Astrocyte (in vitro differentiated cells and primary cell): ENCODE data around the gene SMC3. TPM values are rescaled to one million over a fixed set of nuclear protein-coding genes. Genes with fewer than 3 reads are reported as not detected.

Experiments used
- DNase-seq: peaks from one replicate; pipeline ENCODE4 v3.0.0-alpha.2; 2010; ENCODE audit warnings: low read depth
- FAIRE-seq: peaks from 2 replicates; lab custom pipeline; 2011; peaks lifted over from hg19 to GRCh38; lab: Jason Lieb, UNC
- H2AFZ ChIP-seq: 2 replicates; pipeline ENCODE4 v1.6.0; 2012; ENCODE audit warnings: low read depth, low read length, inconsistent platforms
- H3K27ac ChIP-seq: 2 replicates; pipeline ENCODE4 v1.5.1; 2011; ENCODE audit warnings: low read depth, low read length, inconsistent platforms
- H3K27me3 ChIP-seq: 2 replicates; pipeline ENCODE4 v1.6.0; 2011; ENCODE audit warnings: low read length, inconsistent platforms; ENCODE audit not compliant: insufficient read depth
- H3K36me3 ChIP-seq: 2 replicates; pipeline ENCODE4 v1.5.1; 2011; ENCODE audit warnings: low read length, inconsistent platforms; ENCODE audit not compliant: insufficient read depth
- H3K4me1 ChIP-seq: 2 replicates; pipeline ENCODE4 v1.5.1; 2011; ENCODE audit warnings: low read length, inconsistent platforms; ENCODE audit not compliant: insufficient read depth
- H3K4me2 ChIP-seq: 2 replicates; pipeline ENCODE4 v1.6.0; 2012; ENCODE audit warnings: low read length, inconsistent platforms
- H3K4me3 ChIP-seq: 2 replicates; pipeline ENCODE4 v1.5.1; 2011; ENCODE audit warnings: low read depth, mild to moderate bottlenecking, low read length, inconsistent platforms; ENCODE audit not compliant: insufficient read depth
- H3K79me2 ChIP-seq: 2 replicates; pipeline ENCODE4 v1.6.0; 2012; ENCODE audit warnings: mild to moderate bottlenecking, low read length, inconsistent platforms; ENCODE audit not compliant: insufficient read depth
- H3K9ac ChIP-seq: 2 replicates; pipeline ENCODE4 v1.6.0; 2012; ENCODE audit warnings: mild to moderate bottlenecking, low read length, inconsistent platforms
- H3K9me3 ChIP-seq: 2 replicates; pipeline ENCODE4 v1.5.1; 2012; ENCODE audit warnings: low read depth, mild to moderate bottlenecking, low read length, inconsistent platforms; ENCODE audit not compliant: insufficient read depth
- H4K20me1 ChIP-seq: 2 replicates; pipeline ENCODE4 v1.6.0; 2012; ENCODE audit warnings: low read length, inconsistent platforms; ENCODE audit not compliant: insufficient read depth
- H3K27ac Mint-ChIP-seq: one replicate; pipeline ENCODE4 v1.8.0; 2021; ENCODE audit warnings: mild to moderate bottlenecking, mixed read lengths; ENCODE audit not compliant: unreplicated experiment
- H3K27me3 Mint-ChIP-seq: one replicate; pipeline ENCODE4 v1.8.0; 2021; ENCODE audit warnings: low read depth, mixed read lengths; ENCODE audit not compliant: unreplicated experiment
- H3K36me3 Mint-ChIP-seq: one replicate; pipeline ENCODE4 v1.8.0; 2021; ENCODE audit warnings: low read depth, mixed read lengths; ENCODE audit not compliant: unreplicated experiment
- H3K4me1 Mint-ChIP-seq: one replicate; pipeline ENCODE4 v1.8.0; 2021; ENCODE audit warnings: low read depth, mixed read lengths; ENCODE audit not compliant: unreplicated experiment
- H3K4me3 Mint-ChIP-seq: one replicate; pipeline ENCODE4 v1.8.0; 2021; ENCODE audit warnings: mild to moderate bottlenecking, moderate library complexity, mixed read lengths; ENCODE audit not compliant: unreplicated experiment
- H3K9me3 Mint-ChIP-seq: one replicate; pipeline ENCODE4 v1.8.0; 2021; ENCODE audit warnings: mild to moderate bottlenecking, mixed read lengths; ENCODE audit not compliant: unreplicated experiment
- CTCF ChIP-seq: IDR thresholded peaks from 2 replicates; pipeline ENCODE4 v1.5.1; 2011; ENCODE audit warnings: low read depth, mild to moderate bottlenecking, inconsistent platforms, low read length, moderate library complexity; ENCODE audit not compliant: insufficient read depth
- EZH2 ChIP-seq: IDR thresholded peaks from 2 replicates; pipeline ENCODE4 v1.6.1; 2012; ENCODE audit warnings: mild to moderate bottlenecking, low read length, inconsistent platforms; ENCODE audit not compliant: insufficient read depth
- total RNA-seq: library from RNA; stranded (reverse); gene quantifications from 2 replicates; pipeline ENCODE4 v1.2.1, GENCODE V29; 2021

The SMC3 gene
- total RNA-seq, 1 donor from 2014 or later: 27.2 TPM

- peaks cover 2% of the 10 kb centered on the region for H3K36me3 Mint-ChIP-seq
- H3K27me3 Mint-ChIP-seq: peaks cover 2% of the 10 kb centered on the region
- H3K36me3 ChIP-seq: no peaks in the 10 kb centered on the region
- no peaks in the 10 kb centered on the region for H3K9me3 ChIP-seq
- H2AFZ ChIP-seq: peak overlapping the region; percentile 11
- TF ChIP-seq EZH2: no peak
- TF ChIP-seq CTCF: no peak
- H3K4me1 ChIP-seq: peaks cover 18% of the 10 kb centered on the region
- H3K27me3 ChIP-seq: peaks cover under 1% of the 10 kb centered on the region
- no peak overlapping the region for H3K27ac ChIP-seq
- no peaks in the 10 kb centered on the region for H3K79me2 ChIP-seq
- H3K4me3 ChIP-seq: no peak overlapping the region
- H3K4me1 Mint-ChIP-seq: peaks cover 17% of the 10 kb centered on the region
- H3K4me2 ChIP-seq: peak overlapping the region; percentile 44
- H3K9ac ChIP-seq: no peak overlapping the region
- DNase-seq (no peak), FAIRE-seq (no peak)
- no peaks in the 10 kb centered on the region for H4K20me1 ChIP-seq
- H3K4me3 Mint-ChIP-seq: no peak overlapping the region
- H3K9me3 Mint-ChIP-seq: no peaks in the 10 kb centered on the region
- peak overlapping the region; percentile 34 for H3K27ac Mint-ChIP-seq
Observed at GRCh38 chr10:110636932-110637557, 69.5 kb downstream of the SMC3 start.

DNA sequence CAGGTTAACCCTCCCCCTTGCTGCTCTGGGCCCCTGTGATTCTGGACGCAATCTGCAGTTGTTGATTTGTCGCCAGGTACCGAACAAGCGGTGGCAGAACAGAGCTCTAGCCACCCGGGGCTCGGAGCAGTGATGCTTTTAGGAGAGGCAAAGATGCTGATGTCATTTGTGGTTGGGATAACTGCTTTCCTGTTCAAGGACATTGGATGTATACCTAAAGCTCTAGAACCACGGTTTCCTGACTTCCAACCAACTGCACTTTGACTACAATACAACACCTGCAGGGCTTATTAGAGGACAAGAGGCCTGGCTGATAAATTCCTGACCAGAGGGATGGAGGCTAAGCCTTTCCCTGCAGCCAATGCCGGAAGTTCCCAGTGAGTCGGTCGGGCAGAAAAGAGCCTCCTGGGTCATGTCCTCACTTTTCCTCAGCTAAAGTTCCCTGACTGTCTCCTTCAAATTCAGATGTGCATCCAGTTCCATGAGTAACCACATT is 70.1 kb downstream of the SMC3 start:
- FAIRE-seq: no peak

More for the DNA sequence above, 70.1 kb downstream of the SMC3 start:
- Histone ChIP-seq H3K79me2 (no peaks in the 10 kb centered on the region), H3K4me1 (peaks cover 18% of the 10 kb centered on the region), H3K27ac (no peak overlapping the region), H3K9me3 (no peaks in the 10 kb centered on the region), H3K4me3 (no peak overlapping the region), H2AFZ (peak overlapping the region; percentile 11), H3K27me3 (peaks cover 6% of the 10 kb centered on the region), H3K9ac (no peak overlapping the region), H4K20me1 (no peaks in the 10 kb centered on the region), H3K4me2 (peak overlapping the region; percentile 44), H3K36me3 (no peaks in the 10 kb centered on the region)
- no peak overlapping the region for H3K4me3 Mint-ChIP-seq
- TF ChIP-seq EZH2: no peak
- TF ChIP-seq CTCF: no peak
- no peak for DNase-seq
- H3K27me3 Mint-ChIP-seq: peaks cover 5% of the 10 kb centered on the region
- H3K27ac Mint-ChIP-seq: no peak overlapping the region
- no peaks in the 10 kb centered on the region for H3K9me3 Mint-ChIP-seq
- peaks cover 2% of the 10 kb centered on the region for H3K36me3 Mint-ChIP-seq
- H3K4me1 Mint-ChIP-seq: peaks cover 17% of the 10 kb centered on the region
